ENCODE measurements around the gene FYTTD1. TPM values are rescaled to one million over a fixed set of nuclear protein-coding genes. Genes with fewer than 3 reads are reported as not detected.
A peak's percentile ranks its signal among the peaks of the same experiment; 100 is the strongest.

Gene FYTTD1
- total RNA-seq, 1 donor from 2014 or later = 44.0 TPM

DNA sequence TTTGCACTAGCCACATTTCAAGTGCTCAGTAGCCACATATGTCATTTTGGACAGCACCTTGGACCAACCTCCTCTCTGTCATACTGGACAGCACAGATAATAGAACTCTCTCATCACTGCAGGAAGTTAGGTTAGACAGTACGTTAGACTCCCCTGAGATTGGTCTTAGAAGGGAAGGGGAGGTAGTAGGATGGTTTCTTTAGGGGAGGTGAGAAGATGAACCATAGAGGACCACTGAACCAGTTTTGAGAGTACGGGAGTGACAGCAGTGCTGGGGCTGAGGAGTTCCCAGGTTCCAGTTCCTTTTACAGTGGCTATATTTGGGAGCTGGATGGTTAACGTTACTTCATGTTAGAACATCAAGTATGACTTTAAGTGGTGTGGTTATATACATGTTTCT lies 49.2 kb downstream of the FYTTD1 start:
- TF ChIP-seq POLR2AphosphoS5 (IDR thresholded peaks at IDR 0.05; ENCODE audit: insufficient read depth in 1 of 2, low read depth in 1 of 2) (no peak), POLR2A (IDR thresholded peaks at IDR 0.05) (no peak)
- TF ChIP-seq, protein P1, sequence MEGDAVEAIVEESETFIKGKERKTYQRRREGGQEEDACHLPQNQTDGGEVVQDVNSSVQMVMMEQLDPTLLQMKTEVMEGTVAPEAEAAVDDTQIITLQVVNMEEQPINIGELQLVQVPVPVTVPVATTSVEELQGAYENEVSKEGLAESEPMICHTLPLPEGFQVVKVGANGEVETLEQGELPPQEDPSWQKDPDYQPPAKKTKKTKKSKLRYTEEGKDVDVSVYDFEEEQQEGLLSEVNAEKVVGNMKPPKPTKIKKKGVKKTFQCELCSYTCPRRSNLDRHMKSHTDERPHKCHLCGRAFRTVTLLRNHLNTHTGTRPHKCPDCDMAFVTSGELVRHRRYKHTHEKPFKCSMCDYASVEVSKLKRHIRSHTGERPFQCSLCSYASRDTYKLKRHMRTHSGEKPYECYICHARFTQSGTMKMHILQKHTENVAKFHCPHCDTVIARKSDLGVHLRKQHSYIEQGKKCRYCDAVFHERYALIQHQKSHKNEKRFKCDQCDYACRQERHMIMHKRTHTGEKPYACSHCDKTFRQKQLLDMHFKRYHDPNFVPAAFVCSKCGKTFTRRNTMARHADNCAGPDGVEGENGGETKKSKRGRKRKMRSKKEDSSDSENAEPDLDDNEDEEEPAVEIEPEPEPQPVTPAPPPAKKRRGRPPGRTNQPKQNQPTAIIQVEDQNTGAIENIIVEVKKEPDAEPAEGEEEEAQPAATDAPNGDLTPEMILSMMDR (IDR thresholded peaks at IDR 0.05) = no peak
- no peak overlapping the region for H3K27ac ChIP-seq
- peaks cover 52% of the 10 kb centered on the region for H3K4me1 ChIP-seq
- H3K27me3 ChIP-seq = no peaks in the 10 kb centered on the region
- H3K4me3 ChIP-seq = no peak overlapping the region
- intact Hi-C loops (cut with DNase I) = no loop called here
- H3K9me3 ChIP-seq = no peaks in the 10 kb centered on the region
- no peaks in the 10 kb centered on the region for H3K36me3 ChIP-seq
- no peak for DNase-seq (ENCODE audit: extremely low spot score in 2 of 2)

DNA sequence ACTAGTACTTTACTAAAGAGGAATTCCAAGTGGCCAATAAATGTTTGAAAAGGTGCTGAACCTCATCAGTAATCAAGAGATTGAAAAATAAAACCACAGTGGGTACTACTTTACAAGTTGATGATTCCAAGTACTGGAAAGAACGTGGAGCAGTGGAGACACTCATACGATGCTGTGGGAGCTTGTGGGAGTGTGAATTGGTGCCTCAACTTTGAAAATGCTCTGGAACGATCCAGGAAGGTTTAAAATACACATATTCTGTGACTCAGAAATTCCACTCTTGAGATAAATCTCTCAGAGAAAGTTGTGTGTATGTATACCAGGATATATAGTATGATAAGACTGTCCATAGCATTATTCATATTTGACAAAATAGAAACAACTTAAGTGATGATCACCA lies 50.7 kb downstream of the FYTTD1 start:
- Histone ChIP-seq H3K4me1 (peaks cover 39% of the 10 kb centered on the region), H3K4me3 (no peak overlapping the region), H3K27ac (no peak overlapping the region), H3K9me3 (no peaks in the 10 kb centered on the region), H3K36me3 (no peaks in the 10 kb centered on the region), H3K27me3 (no peaks in the 10 kb centered on the region)
- TF ChIP-seq POLR2AphosphoS5 (IDR thresholded peaks at IDR 0.05; ENCODE audit: insufficient read depth in 1 of 2, low read depth in 1 of 2) (no peak), POLR2A (IDR thresholded peaks at IDR 0.05) (no peak)
- TF ChIP-seq, protein P1 (IDR thresholded peaks at IDR 0.05) = no peak
- DNase-seq (ENCODE audit: extremely low spot score in 2 of 2) = no peak
- intact Hi-C loops (cut with DNase I) = no loop called here

DNA sequence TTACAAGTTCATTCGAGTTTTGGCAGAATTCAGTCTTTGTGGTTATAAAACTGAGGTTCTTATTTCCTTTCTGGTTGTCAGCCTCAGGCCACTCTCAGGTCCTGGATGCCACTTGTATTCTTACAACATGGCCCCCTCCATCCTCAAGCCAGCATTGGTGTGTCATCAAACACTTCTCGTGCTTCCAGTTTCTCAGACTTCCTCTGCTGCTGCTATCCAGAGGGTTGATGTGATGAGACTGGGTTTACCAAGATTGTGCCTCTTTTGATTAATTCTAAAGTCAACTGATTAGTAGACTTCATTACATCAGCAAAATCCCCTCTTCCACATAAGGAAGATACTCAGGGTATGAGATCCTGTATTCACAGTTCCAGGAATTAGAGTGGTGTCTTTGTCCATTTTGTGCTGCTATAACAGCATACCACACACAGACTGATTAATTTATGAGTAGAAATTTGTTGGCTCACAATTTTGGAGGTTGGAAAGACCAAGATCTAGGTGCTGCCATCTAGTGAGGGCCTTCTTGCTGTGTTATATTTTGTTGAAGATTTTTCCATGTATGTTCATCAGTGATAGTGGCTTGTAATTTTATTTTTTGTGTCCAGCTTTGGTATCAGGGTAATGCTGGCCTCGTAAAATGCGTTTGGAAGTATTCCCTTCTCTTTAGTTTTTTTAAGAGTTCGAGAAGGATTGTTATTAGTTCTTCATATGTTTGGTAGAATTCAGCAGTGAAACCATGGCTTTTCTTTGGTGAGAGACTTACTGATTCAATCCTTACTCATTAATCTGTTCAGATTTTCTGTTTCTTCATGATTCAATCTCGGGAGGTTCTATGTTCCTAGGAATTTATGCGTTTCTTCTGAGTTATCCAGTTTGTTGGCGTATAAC lies 52.5 kb downstream of the FYTTD1 start:
- Histone ChIP-seq H3K4me1 (peaks cover 39% of the 10 kb centered on the region), H3K4me3 (no peak overlapping the region), H3K27ac (peak overlapping the region; percentile 57), H3K9me3 (no peaks in the 10 kb centered on the region), H3K36me3 (no peaks in the 10 kb centered on the region), H3K27me3 (no peaks in the 10 kb centered on the region)
- intact Hi-C loops (cut with DNase I) = no loop called here
- TF ChIP-seq POLR2AphosphoS5 (IDR thresholded peaks at IDR 0.05; ENCODE audit: insufficient read depth in 1 of 2, low read depth in 1 of 2) (no peak), POLR2A (IDR thresholded peaks at IDR 0.05) (no peak)
- TF ChIP-seq, protein P1 (IDR thresholded peaks at IDR 0.05) = no peak
- no peak for DNase-seq (ENCODE audit: extremely low spot score in 2 of 2)

DNA sequence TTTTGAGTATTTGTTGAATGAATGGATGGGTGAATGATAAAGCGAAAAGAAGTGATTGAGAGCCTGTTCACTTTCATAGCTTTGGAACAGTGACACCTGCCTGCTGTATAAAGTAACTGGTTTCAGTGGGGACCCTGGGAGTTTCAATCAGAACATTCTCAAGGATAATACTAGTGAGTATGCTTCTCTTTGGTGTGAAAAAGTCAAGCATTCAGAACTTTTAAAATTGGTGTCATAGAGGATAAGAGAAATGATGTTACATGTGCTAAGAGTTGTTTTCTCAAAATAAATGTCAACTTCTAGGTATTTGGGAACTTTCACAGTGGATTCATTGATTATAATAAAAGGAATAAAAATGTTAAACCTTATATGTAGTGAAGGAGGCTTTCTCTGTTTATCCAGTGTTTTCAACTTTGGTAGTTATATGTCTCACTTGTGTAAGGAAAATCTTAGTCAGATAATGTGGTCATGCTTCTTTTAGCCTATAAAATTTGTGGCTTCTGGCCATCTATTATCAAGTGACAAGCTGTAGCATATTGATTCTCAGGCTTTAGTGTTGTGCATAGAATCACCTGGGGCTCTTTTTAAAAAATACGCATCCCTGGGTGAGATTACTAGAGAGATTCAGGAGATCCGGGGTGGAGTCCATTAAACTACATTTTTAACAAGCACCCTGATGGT lies 53.2 kb downstream of the FYTTD1 start:
- Histone ChIP-seq H3K27me3 (no peaks in the 10 kb centered on the region), H3K4me3 (no peak overlapping the region), H3K9me3 (no peaks in the 10 kb centered on the region), H3K27ac (no peak overlapping the region), H3K36me3 (no peaks in the 10 kb centered on the region), H3K4me1 (peaks cover 42% of the 10 kb centered on the region)
- no peak for DNase-seq (ENCODE audit: extremely low spot score in 2 of 2)
- no peak for TF ChIP-seq POLR2A (IDR thresholded peaks at IDR 0.05)
- TF ChIP-seq, protein P1 (IDR thresholded peaks at IDR 0.05) = no peak
- no peak for TF ChIP-seq POLR2AphosphoS5 (IDR thresholded peaks at IDR 0.05; ENCODE audit: insufficient read depth in 1 of 2, low read depth in 1 of 2)
- intact Hi-C loops (cut with DNase I) = no loop called here

DNA sequence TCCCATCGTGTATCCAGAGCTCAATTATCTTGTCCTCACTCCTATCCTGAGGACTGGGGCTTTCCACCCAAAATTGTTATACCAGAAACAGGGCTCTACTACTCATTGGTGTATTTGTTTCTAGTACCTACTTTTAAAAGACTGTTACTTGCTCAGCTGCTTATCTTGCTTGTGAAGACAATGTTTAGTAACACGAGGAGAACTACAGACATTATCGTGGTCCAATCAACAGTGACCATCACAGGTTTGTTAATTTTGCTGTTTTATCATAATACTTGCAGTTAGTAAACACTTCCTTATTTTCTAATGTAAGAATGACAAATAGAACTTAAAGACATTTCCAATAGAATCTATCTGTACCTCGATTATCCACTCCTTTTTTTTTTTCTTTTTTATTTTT lies 54.8 kb downstream of the FYTTD1 start:
- intact Hi-C loops (cut with DNase I) = no loop called here
- no peak overlapping the region for H3K27ac ChIP-seq
- H3K9me3 ChIP-seq = no peaks in the 10 kb centered on the region
- H3K36me3 ChIP-seq = no peaks in the 10 kb centered on the region
- DNase-seq (ENCODE audit: extremely low spot score in 2 of 2) = no peak
- TF ChIP-seq POLR2A (IDR thresholded peaks at IDR 0.05) = no peak
- TF ChIP-seq, protein P1 (IDR thresholded peaks at IDR 0.05) = no peak
- no peaks in the 10 kb centered on the region for H3K27me3 ChIP-seq
- peaks cover 51% of the 10 kb centered on the region for H3K4me1 ChIP-seq
- H3K4me3 ChIP-seq = no peak overlapping the region
